Measurements from ENCODE around the gene ETNPPL.
A peak's percentile ranks its signal among the peaks of the same experiment; 100 is the strongest.

The ETNPPL gene

GRCh38 chr4:108766058-108766457, 3.2 kb upstream of the ETNPPL start:
- TF ChIP-seq, protein P1, sequence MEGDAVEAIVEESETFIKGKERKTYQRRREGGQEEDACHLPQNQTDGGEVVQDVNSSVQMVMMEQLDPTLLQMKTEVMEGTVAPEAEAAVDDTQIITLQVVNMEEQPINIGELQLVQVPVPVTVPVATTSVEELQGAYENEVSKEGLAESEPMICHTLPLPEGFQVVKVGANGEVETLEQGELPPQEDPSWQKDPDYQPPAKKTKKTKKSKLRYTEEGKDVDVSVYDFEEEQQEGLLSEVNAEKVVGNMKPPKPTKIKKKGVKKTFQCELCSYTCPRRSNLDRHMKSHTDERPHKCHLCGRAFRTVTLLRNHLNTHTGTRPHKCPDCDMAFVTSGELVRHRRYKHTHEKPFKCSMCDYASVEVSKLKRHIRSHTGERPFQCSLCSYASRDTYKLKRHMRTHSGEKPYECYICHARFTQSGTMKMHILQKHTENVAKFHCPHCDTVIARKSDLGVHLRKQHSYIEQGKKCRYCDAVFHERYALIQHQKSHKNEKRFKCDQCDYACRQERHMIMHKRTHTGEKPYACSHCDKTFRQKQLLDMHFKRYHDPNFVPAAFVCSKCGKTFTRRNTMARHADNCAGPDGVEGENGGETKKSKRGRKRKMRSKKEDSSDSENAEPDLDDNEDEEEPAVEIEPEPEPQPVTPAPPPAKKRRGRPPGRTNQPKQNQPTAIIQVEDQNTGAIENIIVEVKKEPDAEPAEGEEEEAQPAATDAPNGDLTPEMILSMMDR (IDR thresholded peaks at IDR 0.05; ENCODE audit: low read depth, low read length, missing control alignments), result no peak
- no peak overlapping the region for H3K4me3 ChIP-seq (ENCODE audit: low read depth, low read length)
- no peak for DNase-seq (ENCODE audit: low read depth)
- in situ Hi-C loops (cut with HindIII; ENCODE audit: low sequenced_read_pairs), result no loop called here

DNA sequence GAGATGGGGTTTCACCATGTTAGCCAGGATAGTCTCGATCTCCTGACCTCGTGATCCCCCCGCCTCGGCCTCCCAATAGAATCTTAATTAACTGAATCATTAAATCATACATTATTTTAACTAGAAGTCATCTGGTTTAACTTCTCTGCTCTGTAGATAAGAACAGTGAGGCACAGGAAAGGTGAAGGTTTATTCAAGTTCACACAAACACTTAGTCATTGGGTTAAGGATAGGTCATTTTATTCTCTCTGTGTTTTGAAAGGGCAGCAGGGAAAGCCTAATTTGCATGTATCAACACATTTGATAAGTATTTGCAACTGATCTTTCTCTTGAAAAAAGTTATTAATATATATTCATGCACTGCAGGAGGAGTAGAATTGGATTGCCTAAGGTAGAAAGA, 1.1 kb upstream of the ETNPPL start:
- in situ Hi-C loops (cut with HindIII; ENCODE audit: low sequenced_read_pairs), result no loop called here
- no peak for DNase-seq (ENCODE audit: low read depth)
- TF ChIP-seq, protein P1 (IDR thresholded peaks at IDR 0.05; ENCODE audit: low read depth, low read length, missing control alignments), result no peak
- no peak overlapping the region for H3K4me3 ChIP-seq (ENCODE audit: low read depth, low read length)

DNA sequence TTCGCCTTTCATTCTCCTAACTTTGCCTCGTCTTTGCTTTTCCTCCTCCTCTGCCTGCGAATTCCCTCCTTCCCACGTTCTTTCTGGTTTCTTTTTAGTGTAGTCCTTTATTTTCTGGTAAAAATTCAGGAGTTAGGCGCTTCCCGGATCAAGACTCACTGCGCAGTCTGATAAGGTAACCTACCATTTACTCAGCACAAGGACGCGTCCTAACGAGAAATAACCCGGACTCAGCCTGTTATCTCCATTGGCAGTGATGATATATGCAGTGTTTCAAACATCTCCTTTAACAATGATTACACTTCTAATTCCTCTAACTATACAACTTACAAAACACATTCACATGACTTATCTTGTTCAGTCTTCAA, 357 bp upstream of the ETNPPL start:
- peak overlapping the region; percentile 54 for H3K4me3 ChIP-seq (ENCODE audit: low read depth, low read length)
- no peak for DNase-seq (ENCODE audit: low read depth)
- TF ChIP-seq, protein P1 (IDR thresholded peaks at IDR 0.05; ENCODE audit: low read depth, low read length, missing control alignments), result no peak
- in situ Hi-C loops (cut with HindIII; ENCODE audit: low sequenced_read_pairs), result no loop called here

GRCh38 chr4:108758498-108758897, 4.4 kb downstream of the ETNPPL start:
- no peak overlapping the region for H3K4me3 ChIP-seq (ENCODE audit: low read depth, low read length)
- in situ Hi-C loops (cut with HindIII; ENCODE audit: low sequenced_read_pairs), result no loop called here
- TF ChIP-seq, protein P1 (IDR thresholded peaks at IDR 0.05; ENCODE audit: low read depth, low read length, missing control alignments), result no peak
- no peak for DNase-seq (ENCODE audit: low read depth)

GRCh38 chr4:108754327-108754726, 8.5 kb downstream of the ETNPPL start:
- DNase-seq (ENCODE audit: low read depth), result no peak
- in situ Hi-C loops (cut with HindIII; ENCODE audit: low sequenced_read_pairs), result no loop called here
- TF ChIP-seq, protein P1 (IDR thresholded peaks at IDR 0.05; ENCODE audit: low read depth, low read length, missing control alignments), result no peak
- H3K4me3 ChIP-seq (ENCODE audit: low read depth, low read length), result no peak overlapping the region

- TF ChIP-seq, protein P1 (IDR thresholded peaks at IDR 0.05; ENCODE audit: low read depth, low read length, missing control alignments), result no peak
- DNase-seq (ENCODE audit: low read depth), result no peak
- in situ Hi-C loops (cut with HindIII; ENCODE audit: low sequenced_read_pairs), result no loop called here
- no peak overlapping the region for H3K4me3 ChIP-seq (ENCODE audit: low read depth, low read length)
These were observed 11.5 kb downstream of the ETNPPL start for GRCh38 chr4:108751321-108751720.

GRCh38 chr4:108749119-108749518, 13.7 kb downstream of the ETNPPL start:
- H3K4me3 ChIP-seq (ENCODE audit: low read depth, low read length), result no peak overlapping the region
- no peak for DNase-seq (ENCODE audit: low read depth)
- TF ChIP-seq, protein P1 (IDR thresholded peaks at IDR 0.05; ENCODE audit: low read depth, low read length, missing control alignments), result no peak

More at GRCh38 chr4:108749119-108749518, 13.7 kb downstream of the ETNPPL start:
- in situ Hi-C loops (cut with HindIII; ENCODE audit: low sequenced_read_pairs), result no loop called here

All from astrocyte of the cerebellum (primary cell).